ENCODE measurements around the gene C10orf71.

Gene C10orf71

DNA sequence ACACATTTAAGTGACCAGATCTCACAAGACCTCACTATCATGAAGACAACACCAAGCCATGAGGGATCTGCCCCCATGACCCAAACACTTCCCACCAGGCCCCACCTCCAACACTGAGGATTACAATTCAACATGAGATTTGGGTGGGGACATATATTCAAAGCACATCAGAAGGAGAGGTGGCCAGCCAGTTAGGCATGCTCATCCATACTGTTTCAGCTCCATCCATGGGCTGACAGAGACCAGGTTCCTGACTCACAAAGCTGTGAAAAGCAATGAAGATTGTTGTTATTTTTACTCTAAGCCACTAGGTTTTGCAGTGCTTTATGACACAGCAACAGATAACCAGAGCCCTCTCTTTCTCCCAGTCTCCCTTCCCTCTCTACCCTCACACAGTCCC is 36.0 kb downstream of the C10orf71 start:
- TF ChIP-seq, protein P1, sequence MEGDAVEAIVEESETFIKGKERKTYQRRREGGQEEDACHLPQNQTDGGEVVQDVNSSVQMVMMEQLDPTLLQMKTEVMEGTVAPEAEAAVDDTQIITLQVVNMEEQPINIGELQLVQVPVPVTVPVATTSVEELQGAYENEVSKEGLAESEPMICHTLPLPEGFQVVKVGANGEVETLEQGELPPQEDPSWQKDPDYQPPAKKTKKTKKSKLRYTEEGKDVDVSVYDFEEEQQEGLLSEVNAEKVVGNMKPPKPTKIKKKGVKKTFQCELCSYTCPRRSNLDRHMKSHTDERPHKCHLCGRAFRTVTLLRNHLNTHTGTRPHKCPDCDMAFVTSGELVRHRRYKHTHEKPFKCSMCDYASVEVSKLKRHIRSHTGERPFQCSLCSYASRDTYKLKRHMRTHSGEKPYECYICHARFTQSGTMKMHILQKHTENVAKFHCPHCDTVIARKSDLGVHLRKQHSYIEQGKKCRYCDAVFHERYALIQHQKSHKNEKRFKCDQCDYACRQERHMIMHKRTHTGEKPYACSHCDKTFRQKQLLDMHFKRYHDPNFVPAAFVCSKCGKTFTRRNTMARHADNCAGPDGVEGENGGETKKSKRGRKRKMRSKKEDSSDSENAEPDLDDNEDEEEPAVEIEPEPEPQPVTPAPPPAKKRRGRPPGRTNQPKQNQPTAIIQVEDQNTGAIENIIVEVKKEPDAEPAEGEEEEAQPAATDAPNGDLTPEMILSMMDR (IDR thresholded peaks at IDR 0.05; ENCODE audit: insufficient read depth, low read depth, low read length, missing control alignments) = no peak
- no peak overlapping the region for H3K4me3 ChIP-seq (ENCODE audit: low read depth, low read length)
- no peak for DNase-seq (ENCODE audit: low read depth)

DNA sequence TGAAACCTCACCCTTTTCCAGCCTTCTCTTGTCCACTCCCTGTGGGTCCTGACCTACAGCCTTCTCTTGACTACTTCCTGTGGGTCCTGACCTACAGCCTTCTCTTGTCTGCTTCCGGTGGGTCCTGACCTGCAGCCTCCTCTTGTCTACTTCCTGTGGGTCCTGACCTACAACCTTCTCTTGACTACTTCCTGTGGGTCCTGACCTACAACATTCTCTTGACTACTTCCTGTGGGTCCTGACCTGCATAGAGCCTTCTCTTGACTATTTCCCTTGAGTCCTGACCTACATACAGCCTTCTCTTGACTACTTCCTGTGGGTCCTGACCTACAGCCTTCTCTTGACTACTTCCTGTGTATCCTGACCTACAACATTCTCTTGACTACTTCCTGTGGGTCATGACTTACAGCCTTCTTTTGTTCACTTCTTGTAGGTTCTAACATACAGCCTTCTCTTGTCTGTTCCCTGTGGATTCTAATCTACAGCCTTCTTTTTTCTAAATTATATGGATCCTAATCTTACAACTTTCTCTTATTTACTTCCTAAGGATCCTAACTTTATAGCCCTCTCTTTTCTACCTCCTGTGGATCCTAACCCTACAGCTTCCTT is 36.5 kb downstream of the C10orf71 start:
- TF ChIP-seq, protein P1 (IDR thresholded peaks at IDR 0.05; ENCODE audit: insufficient read depth, low read depth, low read length, missing control alignments) = no peak
- no peak overlapping the region for H3K4me3 ChIP-seq (ENCODE audit: low read depth, low read length)
- DNase-seq (ENCODE audit: low read depth) = peak; percentile 12

DNA sequence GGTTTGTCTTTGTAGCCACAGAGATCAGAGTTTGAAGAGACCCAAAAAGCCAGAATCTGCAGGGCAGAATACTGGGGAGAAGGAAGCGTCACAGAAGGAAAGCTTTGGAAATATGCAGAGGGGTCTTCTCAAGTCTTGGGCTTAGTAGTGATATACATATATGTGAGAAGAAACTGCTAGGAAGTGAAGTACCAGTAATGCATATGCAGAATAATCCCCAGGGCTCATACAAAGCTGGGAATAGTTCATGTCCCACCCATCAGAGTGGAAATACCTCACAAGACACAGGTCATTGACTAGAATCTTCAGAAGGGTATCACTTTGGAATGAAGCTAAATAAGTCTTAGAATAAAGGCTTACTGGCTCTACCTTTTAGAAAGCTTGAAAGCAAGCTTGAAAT is 39.6 kb downstream of the C10orf71 start:
- no peak overlapping the region for H3K4me3 ChIP-seq (ENCODE audit: low read depth, low read length)
- TF ChIP-seq, protein P1 (IDR thresholded peaks at IDR 0.05; ENCODE audit: insufficient read depth, low read depth, low read length, missing control alignments) = no peak

DNA sequence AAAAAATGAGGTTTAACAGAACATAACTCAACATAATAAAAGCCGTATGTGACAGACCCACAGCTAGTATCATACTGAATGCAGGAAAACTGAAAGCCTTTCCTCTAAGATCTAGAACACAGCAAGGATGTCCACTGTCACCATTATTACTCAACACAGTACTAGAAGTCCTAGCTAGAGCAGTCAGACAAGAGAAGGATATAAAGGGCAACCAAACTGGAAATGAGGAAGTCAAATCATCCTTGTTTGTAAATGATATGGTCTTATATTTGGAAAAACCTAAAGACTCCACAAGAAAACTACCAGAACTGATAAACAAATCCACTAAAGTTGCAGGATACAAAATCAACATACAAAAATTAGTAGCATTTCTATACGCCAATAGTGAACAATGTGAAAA is 45.9 kb downstream of the C10orf71 start:
- no peak for DNase-seq (ENCODE audit: low read depth)
- TF ChIP-seq, protein P1 (IDR thresholded peaks at IDR 0.05; ENCODE audit: insufficient read depth, low read depth, low read length, missing control alignments) = no peak

More for the DNA sequence above, 39.6 kb downstream of the C10orf71 start:
- no peak for DNase-seq (ENCODE audit: low read depth)

DNA sequence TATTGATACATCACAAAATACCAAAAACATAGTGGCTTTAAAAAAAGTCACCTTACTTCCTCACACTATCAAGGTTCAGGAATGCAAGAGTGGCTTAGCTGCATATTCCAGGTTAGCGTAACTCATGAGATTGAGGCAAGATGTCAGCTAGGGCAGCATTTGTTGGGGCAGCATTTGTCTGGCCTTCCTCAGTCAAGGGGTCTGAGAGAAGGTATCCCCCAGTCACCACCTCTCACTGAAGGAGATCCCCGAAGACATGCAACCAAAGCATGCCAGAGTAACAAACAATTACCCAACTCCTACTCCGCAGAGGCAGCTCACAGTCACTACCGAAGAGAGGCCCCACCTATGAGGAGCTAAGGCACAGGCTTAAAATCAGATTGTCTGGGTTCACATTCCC is 48.4 kb downstream of the C10orf71 start:
- TF ChIP-seq, protein P1 (IDR thresholded peaks at IDR 0.05; ENCODE audit: insufficient read depth, low read depth, low read length, missing control alignments) = no peak
- H3K4me3 ChIP-seq (ENCODE audit: low read depth, low read length) = no peak overlapping the region
- DNase-seq (ENCODE audit: low read depth) = no peak

More for the DNA sequence above, 45.9 kb downstream of the C10orf71 start:
- H3K4me3 ChIP-seq (ENCODE audit: low read depth, low read length) = no peak overlapping the region

DNA sequence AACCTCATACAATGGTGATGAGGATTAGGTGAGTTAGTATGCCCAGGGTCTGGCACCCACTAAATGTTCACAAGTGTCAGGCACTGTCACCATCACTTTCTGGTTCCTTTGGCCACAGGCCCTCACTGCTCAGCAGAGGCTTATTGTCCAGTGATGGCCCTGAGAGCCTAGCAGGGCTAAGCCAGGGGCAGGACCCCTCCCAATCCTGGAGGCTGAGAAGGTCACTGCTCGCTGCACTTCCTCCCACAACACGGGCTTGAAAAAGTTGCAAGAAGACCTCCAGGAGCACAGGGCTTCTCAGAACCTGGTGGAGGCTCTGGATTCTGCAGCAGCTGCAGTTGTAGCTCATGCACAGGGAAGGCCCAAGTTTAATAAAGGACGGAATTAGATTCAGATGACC is 48.9 kb downstream of the C10orf71 start:
- no peak for DNase-seq (ENCODE audit: low read depth)
- no peak overlapping the region for H3K4me3 ChIP-seq (ENCODE audit: low read depth, low read length)
- TF ChIP-seq, protein P1 (IDR thresholded peaks at IDR 0.05; ENCODE audit: insufficient read depth, low read depth, low read length, missing control alignments) = no peak

DNA sequence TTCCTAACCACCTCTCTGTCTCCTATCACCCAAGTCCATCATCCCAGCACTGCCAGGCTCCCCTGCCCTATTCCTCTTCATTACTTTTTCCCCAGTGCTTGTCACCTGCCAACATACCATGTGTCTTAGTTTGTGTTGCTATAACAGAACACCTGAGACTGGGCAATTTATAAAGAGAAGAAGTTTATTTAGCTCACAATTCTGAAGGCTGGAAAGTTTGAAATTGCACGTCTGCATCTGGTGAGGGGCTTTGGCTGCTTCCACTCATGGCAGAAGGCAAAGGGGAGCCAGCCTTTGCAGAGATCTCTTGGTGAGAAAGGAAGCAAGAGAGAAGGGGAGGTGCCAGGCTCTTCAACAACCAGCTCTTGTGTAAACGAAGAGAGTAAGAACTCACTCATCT is 49.6 kb downstream of the C10orf71 start:
- DNase-seq (ENCODE audit: low read depth) = no peak
- TF ChIP-seq, protein P1 (IDR thresholded peaks at IDR 0.05; ENCODE audit: insufficient read depth, low read depth, low read length, missing control alignments) = no peak
- H3K4me3 ChIP-seq (ENCODE audit: low read depth, low read length) = no peak overlapping the region

Measured in GM12865 (cell line).